CD1c-positive myeloid dendritic cell (primary cell): ENCODE data around the gene BEST2.

Source experiments
- DNase-seq: peaks from one replicate; pipeline ENCODE4 v3.0.0-alpha.2; 2016; ENCODE audit errors: extremely low spot score

Gene BEST2

DNA sequence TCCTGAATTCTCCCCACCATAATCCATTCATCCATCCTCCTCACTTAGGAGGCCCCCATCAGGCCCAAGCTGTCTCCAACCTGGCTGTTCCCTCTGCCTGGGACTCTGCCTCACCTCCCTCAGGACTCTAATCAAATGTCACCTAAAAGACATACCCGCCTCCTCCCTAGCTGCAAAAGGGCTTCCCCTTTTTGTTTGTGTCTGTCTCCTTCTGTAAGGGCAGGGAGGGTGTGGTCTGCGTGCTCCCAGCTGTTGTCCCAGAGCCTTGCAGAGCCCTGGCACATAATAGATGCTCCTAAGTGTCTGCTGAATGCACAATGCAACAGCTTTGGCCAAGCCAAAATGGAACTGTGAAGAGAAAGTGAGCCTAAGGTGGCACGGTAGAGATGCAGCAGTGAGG lies 21.5 kb upstream of the BEST2 start:
- DNase-seq: peak; percentile 17

DNA sequence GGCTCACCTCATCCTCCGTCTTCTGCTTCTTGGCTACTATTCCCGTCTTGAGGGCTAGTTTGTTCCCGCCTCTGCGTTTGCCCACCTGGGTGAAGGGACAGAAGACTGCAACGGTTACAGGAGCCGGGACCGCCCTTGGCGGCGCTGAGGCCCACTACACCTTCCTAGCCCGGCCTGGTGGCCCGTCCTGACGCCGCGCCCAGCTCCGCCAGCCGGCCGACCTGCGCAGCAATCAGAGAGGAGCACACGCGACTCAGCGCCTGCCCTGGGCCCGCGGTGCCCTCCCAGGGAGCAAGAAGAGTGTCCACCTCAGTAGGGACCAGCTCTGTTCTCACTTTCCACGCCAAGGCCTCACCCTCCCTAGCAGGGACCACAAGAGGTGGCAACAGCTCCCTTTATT lies 20.3 kb upstream of the BEST2 start:
- DNase-seq: no peak

DNA sequence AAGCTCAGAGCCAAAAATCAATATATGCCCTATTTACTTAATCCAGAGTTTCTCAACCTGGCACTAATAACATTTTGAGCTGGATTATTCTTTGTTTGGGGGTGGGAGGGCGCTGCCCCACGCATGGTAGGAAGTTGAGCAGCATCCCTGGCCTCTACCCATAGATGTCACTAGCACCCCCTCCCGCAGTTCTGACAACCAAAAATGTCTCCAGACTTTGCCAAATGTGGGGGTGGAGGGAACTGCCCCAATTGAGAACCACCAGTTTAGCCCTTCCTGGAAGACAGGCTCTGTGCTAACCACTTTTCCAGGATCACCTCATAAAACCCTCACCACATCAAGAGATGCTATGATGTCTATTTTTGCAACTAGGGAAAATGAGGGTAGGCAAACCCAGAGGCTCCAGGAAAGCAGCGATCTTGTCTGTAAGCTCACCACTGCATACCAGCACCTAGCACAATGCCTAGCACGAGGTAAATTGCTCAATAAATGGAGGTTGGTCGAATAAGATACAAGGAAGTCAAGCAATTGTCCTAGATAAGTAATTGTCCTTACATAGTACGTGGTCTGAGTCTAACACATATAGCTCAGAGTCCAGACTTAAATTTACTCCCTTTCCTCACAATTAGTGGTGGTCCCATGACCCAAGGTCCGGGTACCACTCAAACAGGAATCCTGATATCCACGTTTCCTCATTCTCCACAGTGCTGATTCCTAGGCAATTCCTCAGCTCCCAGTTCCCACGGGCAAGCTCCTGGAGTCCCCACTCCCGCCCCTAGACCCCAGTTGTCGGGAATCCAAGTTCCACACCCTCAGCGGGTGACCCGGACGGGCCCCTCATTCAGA lies 18.0 kb upstream of the BEST2 start:
- DNase-seq: peak; percentile 62

DNA sequence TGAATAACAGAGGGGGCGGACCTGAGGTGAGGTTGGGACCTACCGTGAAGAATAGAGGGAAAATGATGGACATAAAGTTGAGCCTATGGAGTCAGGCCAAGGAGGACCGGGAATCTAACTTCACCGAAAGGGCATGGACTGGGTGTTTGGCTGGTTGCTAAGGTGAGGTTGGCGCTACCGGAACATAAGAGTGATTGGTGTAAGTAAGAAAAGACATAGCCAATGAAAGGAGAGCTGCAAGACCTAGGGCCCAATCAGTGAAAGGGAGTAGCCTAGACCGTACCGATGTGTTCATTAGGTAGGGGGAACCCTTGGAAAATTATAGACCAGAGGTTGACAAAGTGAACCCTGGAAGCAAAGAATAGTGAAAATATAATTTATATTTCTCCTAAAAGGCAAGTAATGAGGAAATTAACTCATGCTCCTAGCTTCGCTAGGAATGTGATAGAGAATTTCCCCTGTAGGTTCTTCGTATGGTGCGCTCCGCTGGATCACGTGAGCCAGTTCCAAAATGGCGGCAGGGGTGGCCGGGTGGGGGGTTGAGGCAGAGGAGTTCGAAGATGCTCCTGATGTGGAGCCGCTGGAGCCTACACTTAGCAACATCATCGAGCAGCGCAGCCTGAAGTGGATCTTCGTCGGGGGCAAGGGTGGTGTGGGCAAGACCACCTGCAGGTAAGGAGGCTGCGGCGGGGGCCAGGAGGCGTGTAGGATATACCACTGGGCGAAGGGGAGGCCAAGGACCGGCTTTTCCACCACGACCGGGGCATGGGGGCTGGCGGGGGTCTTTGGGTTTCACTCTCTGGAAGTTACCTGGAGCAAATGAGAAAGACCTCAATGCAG lies 14.4 kb upstream of the BEST2 start, which contains the start of gene GET3:
Gene GET3 (plus strand): TSS at position 503 of the 840 bp plus-strand sequence. CDS start 9 bp downstream, at position 512.
- DNase-seq: peak; percentile 95

DNA sequence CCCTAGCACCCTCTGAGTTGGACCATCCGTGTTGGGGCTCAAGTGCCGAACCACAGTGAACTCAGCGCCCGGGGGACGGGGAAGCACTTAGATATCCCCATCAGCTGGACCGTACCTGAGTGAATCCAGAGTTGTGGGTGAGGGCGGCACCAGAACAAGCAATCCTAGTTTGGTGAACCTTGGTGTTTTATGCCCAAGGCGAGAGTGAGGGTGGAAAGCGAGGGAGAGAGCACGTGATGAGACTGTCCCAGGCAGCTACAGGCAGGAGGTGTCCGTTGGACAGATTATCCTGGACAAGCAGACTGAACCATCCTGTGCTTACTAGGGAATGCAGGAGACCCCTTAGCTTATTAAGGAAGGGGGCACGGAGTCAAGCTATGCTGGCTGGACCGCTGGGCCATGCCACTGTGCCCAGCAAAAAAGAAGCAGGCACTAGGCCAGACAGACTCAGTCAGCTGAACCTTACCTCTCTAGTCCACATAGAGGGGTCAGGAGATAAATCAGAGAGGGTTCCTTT lies 13.7 kb upstream of the BEST2 start:
- no peak for DNase-seq

DNA sequence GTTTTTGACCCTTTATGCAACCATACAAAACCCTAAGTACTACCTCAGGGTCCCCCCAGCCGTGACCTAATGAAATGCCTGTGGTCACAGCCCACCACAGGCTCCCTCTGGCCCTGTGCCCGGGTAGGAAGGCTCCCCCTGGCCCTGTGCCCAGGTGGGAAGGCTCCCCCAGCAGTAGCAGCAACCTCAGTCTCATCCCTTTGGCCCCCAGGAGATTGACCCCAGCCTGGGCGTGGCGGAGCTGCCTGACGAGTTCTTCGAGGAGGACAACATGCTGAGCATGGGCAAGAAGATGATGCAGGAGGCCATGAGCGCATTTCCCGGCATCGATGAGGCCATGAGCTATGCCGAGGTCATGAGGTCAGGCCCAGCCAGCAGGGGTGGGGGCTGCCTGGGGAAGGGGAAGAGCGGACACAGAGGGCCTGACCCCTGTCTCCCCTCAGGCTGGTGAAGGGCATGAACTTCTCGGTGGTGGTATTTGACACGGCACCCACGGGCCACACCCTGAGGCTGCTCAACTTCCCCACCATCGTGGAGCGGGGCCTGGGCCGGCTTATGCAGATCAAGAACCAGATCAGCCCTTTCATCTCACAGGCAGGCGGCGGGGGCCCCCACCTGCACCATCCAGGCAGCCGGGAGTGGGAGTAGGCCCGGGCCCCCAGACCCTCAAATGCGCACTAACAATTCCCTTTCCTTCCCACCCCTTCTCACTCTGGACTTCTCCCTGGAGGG lies 6.3 kb upstream of the BEST2 start:
- DNase-seq: no peak

DNA sequence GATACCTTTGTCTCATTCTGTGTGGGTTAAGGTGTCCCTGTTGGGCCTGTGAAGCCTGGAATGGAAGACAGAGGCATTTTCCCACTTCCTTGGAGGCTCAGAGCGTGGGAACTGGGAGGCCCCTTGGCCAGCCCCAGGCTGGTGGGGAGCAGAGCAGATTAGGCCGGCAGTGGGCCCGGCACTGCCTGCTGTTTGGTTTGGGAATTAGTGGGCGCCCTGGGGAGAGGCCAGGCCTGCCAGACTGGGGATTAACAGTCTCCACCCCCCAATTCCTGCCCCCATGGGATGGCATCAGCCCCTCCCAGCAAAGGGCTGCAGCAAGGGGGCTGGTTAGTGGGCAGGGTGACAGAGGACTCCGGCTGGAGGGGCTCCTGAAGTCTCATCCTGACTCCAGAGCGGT lies 3.1 kb upstream of the BEST2 start:
- no peak for DNase-seq

DNA sequence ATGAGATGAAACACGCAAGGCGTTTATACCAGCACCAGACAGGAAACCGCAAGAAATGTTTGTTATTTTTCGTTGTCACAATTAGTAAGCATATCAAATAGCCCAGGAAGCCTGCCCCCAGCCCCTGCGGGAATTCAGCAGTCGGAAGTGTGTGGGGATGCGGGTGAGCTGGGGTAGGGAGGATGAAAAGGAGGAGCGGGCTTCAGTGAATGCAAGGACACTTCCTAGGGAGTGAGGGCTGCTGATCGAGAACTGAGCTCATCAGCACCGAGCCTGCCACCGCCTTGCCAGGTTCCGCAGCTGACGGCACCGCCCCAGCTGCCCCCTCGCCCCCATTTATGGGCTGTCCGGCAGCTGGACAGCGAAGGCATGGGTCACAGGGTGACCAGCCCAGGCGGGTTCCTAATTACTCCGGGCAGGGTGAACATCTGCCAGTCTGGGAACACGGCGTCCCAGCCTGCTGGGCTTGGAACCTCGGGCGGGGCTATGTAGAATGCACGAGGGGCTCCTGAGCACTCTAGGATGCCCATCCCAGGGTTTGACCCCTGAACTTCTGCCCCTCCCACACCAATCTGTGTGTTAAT lies 1.6 kb upstream of the BEST2 start:
- DNase-seq: no peak

DNA sequence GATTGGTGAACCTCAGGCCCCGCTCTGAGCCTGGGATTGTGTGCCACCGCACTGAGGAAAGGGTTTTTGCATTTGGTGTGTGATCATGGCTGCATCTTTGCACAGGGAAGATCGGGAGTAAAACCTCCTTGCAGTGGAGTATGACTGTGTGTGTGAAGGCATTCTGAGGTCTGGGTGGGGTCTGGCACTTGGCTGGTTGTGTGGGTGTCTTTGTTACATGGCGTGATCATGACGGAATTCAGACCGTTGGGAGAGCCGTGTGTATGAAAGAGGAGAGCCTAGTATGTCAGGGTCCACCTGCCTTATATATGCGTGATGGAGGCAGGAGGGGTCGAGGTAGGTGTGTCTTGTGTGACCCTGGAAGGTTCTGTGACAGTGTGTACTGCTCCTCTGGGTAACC lies 740 bp upstream of the BEST2 start:
- no peak for DNase-seq

DNA sequence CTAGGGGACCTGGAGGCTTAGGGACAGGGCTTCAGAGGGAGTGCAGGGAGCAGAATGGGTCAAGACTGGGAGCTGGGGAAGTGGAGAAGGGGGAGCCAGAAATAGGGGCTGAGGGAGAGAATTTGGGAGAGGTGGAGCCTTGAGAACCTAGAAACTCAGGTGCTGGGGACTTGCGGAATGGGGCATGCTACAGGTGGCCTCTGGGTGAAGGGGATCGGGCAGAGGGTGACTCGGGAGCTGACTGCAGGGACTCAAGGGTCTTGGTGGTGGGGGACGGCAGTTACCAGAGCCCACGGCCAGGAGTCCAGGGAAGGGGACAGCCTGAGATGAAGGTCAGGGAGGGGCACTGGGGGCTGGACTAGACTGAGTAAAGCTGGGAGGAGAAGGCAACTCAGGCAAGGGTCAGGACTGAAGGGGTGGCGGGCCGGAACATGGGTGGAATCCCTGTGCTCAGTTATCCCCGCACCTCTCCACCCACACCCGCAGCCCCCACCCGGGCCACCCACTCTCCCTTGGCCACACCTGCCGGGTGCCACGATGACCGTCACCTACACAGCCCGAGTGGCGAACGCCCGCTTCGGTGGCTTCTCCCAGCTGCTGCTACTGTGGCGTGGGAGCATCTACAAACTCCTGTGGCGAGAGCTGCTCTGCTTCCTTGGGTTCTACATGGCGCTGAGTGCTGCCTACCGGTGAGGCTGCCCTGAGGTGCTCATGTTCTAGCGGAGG lies 628 bp downstream of the BEST2 start:
- no peak for DNase-seq

DNA sequence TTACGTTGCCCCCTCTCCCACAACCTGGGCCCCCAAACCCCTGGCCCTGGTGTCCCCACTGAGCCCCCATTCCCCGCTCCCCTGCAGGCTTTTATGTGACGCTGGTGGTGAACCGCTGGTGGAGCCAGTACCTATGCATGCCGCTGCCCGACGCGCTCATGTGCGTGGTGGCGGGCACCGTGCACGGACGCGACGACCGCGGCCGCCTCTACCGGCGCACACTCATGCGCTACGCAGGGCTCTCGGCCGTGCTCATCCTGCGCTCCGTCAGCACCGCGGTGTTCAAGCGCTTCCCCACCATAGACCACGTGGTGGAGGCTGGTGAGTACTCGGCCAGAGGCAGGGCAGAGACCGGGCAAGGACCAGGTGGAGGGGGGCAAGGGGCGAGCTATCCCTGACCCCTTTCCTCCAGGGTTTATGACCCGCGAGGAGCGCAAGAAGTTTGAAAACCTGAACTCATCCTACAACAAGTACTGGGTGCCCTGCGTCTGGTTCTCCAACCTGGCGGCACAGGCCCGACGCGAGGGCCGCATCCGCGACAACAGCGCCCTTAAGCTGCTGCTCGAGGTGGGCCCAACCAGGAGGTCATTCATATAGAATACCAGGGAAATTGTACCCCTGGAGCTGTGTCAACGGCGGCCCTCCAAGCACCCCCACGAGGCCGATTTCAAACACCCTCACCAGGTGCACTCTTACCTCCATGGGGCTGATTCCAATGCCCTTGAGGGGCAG lies 3.0 kb downstream of the BEST2 start:
- no peak for DNase-seq

DNA sequence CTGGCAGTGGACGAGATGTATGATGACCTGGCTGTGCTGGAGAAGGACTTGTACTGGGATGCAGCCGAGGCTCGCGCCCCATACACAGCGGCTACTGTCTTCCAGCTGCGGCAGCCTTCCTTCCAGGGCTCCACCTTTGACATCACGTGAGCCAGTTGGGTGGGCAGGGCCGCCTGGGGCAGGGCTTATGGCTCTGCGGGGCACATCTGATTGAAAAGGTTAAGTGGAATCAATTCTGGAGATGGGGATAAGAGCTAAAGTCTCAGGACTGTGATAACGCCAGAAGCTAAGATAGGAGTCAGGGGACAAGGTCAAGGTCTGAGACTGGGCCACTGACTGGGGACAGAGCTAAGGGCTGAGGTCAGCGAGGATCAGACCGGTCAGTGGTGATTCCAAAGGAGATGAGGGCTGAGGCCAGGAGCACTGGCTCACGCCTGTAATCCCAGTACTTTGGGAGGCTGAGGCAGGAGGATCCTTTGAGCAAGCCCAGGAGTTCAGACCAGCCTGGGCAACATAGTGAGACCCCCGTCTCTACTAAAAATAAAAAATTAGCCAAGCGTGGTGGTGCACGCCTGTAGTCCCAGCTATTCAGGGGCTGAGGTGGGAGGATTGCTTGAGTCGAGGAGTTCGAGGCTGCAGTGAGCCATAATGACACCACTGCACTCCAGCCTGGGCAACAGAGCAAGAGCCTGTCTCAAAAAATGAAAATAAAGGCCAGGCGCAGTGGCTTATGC lies 4.7 kb downstream of the BEST2 start:
- DNase-seq: no peak

DNA sequence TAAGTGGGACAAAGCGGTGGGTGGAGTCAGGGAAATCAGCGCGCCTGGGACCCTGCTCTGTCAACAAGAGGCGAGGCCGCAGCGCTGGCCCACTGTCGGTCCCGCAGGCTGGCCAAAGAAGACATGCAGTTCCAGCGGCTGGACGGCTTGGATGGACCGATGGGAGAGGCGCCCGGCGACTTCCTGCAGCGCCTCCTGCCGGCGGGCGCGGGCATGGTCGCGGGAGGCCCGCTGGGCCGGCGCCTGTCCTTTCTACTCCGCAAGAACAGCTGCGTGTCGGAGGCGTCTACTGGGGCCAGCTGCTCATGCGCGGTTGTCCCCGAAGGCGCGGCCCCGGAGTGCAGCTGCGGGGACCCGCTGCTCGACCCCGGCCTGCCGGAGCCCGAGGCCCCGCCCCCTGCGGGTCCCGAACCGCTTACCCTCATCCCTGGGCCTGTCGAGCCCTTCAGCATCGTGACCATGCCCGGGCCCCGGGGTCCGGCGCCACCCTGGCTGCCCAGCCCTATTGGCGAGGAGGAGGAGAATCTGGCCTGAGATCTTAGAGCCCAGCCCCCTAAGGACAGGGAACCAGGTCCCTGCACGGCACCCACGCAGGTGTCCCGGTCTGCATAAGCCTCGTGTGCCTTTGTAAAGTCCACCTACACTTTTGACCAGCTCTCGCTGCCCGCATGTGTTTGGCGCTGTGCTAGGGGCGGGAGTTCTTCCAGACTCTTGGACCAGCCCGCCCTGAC lies 6.1 kb downstream of the BEST2 start:
- DNase-seq: peak; percentile 85

DNA sequence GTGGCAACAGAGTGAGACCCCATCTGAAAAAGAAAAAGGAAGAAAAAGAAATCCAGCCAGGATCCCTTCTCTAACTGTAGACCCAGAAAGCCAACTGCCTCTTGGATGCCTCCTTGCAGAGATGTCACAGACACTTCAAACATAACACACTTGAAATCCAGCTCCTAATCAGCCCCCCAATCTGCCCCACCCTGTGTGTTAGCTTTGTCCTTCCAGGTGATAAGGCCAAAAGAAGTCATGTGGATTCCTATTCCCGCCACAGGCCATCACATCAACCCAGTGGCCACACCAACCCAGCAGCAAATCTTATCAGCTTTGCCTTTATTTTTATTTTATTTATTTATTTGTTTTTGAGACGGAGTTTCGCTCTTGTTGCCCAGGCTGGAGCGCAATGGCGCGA lies 8.1 kb downstream of the BEST2 start:
- DNase-seq: no peak

DNA sequence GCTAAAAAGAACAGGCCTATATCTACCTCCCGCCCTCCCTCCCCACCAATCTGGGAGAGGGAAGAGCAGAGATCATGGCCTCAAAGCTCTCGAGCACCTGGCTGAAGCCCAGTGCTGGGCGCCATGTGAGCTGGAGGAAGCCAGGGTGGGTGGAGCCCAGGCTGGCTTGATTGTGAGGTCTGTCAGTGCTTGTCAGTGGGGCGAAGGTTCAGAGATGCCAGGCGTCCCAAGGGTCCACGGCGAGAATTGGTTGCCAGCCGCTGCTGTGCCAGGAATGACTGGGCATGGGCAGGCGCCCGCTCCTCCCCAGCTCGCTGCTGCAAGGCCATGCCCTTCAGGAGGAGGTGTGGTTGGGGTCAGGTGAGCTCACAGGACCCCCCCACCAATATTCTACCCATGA lies 11.5 kb downstream of the BEST2 start:
- DNase-seq: no peak

DNA sequence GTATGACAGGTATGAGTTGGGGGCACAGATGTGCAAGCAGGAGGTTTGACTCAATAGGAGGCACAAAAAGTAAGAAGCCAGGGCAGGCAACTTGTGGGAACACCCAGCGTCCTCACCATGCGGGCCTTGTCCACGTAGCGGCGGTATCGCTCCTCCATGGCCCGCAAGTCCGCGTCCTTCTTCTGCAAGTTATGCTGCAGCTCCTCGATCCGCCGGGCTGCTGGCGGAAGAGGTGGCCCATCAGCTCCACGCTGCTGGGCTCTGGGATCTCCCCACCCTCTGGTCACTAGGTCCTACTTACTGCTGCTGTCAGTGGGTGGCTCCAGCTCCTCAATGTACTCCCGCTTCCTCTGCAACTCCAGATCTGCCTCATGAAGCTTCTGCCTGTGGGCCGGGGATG lies 13.1 kb downstream of the BEST2 start:
- DNase-seq: no peak

DNA sequence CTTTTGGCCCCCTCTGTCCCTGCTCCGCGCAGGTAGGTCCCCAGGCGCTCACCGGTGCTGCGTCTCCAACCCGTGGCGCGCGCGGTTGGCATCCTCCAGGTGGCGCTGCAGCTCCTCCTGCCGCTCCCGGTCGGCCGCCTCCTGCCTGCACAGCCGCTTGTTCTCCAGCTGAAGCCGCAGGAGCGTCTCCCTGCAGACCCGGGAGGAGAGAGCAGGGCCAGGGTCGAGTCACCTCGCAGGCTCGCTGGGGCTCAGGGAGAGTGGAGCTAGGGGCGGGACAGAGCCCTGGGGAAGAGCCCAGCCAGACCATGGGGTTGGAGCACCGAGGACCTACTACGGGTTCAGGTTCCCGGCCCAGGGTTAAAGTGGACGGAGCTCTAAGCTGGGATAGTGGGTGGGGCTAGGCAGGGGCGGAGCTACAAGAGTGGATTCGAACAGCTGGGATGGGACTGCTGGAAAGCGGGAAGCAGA lies 14.5 kb downstream of the BEST2 start:
- peak; percentile 87 for DNase-seq

DNA sequence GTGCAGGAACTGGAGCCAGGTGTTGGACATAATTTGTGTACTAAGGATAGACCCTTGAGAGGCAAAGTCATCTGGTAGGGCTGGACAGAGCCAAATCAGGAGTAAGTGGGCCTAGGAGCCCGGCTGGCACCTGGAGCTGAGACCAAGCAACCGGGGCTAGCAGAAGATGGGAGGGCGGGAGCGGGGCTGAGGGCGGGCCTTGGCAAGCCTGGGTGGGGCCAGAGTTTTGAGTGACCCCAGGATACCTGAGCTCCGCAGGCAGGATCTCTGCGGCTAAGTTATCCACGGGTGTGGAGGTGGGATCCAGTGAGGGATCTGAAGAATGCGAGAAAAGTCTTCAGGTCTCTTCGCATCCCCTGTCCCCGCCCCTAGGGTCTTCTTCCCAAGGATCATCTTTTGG lies 15.6 kb downstream of the BEST2 start:
- no peak for DNase-seq

DNA sequence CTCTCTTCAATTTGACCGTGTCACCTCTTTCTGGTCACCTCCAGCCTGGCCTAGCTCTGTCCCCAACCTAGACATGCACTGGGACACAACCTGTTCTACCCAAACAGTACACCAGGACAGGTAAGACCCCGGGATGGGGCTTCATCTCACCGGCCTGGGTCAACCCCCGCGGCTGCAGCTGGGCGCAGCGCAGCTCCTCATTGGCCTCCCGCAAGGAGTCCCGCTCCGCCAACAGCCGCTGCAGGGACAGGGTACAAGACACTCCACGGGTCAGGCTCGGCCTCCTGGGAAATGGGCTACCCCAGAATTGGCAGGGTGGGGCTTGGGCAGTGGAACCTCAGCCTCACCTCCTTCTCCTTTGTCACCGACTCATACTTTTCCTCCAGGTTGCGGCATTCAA lies 16.1 kb downstream of the BEST2 start:
- no peak for DNase-seq
